K562 treated with DMSO at 1 percent for 12 hours (cell line): ENCODE results near the gene RNF135. TPM values are rescaled to one million over a fixed set of nuclear protein-coding genes. Genes with fewer than 3 reads are reported as not detected.

Experiments
- total RNA-seq: library from RNA; unstranded; fragments of 300-600 nt; gene quantifications from 2 replicates; pipeline ENCODE4 v1.2.3, GENCODE V29; 2022; ENCODE audit not compliant: insufficient read depth

The RNF135 gene, protein sequence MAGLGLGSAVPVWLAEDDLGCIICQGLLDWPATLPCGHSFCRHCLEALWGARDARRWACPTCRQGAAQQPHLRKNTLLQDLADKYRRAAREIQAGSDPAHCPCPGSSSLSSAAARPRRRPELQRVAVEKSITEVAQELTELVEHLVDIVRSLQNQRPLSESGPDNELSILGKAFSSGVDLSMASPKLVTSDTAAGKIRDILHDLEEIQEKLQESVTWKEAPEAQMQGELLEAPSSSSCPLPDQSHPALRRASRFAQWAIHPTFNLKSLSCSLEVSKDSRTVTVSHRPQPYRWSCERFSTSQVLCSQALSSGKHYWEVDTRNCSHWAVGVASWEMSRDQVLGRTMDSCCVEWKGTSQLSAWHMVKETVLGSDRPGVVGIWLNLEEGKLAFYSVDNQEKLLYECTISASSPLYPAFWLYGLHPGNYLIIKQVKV
- not detected in 2 replicates for total RNA-seq

DNA sequence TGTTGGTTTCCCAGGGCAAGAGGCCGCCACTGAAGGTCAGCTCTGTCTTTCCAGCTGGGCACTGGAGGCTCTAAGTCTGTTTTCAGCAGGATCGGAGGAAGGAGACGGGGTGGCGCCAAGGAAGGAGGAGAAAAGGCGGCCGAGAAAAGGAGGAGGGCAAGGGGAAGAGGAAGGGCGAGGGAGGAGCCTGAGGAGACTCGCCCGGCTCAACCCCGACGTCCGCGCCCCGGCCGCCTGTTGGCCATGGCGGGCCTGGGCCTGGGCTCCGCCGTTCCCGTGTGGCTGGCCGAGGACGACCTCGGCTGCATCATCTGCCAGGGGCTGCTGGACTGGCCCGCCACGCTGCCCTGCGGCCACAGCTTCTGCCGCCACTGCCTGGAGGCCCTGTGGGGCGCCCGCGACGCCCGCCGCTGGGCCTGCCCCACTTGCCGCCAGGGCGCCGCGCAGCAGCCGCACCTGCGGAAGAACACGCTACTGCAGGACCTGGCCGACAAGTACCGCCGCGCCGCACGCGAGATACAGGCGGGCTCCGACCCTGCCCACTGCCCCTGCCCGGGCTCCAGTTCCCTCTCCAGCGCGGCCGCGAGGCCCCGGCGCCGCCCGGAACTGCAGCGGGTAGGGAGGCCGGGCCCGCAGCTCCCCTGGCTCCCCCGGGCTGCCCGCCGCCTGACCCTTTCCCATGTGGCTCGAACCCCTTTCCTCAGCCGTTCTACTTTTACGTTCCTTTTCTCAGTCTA lies at the start of gene RNF135:
RNF135 (plus strand) TSS at position 209 of the 737 bp plus-strand sequence; CDS start at position 244, 35 bp downstream.

DNA sequence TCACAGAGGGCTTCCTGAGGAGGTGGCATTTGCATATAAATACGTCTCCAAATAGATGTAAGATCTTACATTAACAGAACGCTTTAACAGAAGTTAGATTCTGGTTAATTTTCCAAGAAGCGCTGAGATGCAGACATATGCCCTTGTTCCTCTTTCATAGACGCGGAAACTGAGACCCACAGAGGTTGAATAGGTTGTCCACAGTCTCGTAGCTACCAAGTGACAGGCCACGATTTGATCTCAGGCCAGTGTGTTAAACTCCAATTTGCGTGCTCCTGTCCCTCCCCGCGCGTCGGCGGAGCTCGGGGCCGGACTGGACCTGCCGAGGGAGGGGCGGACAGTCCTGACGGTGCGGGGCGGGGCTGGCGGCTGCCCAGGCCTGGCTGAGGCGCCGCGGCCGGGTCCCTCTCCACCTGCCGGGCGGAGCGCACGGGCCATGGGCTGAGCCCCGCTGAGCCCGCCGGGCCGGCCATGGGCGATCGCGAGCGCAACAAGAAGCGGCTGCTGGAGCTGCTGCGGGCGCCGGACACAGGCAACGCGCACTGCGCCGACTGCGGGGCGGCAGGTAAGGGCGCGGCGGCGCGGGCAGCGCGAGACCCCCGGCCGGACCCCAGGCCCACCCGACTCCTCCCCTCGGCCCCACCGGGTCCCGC lies 49.2 kb upstream of the RNF135 start, which contains the start of gene ADAP2:
ADAP2 (plus strand) TSS at position 402 of the 653 bp plus-strand sequence; CDS start at position 472, 70 bp downstream.

Other genes with a start within 250 kb of the RNF135 start
- 11.0 and 25.2 TPM in 2 replicates for gene CRLF3, start 146.3 kb upstream of the RNF135 start, total RNA-seq
- gene ATAD5, start 139.1 kb upstream of the RNF135 start, total RNA-seq, result 2.7 and 14.0 TPM in 2 replicates
- gene TEFM, start 64.8 kb upstream of the RNF135 start, total RNA-seq, result 15.6 and 24.1 TPM in 2 replicates
- gene ADAP2, start 49.1 kb upstream of the RNF135 start, total RNA-seq, result not detected in 2 replicates
- 2.0 and 28.6 TPM in 2 replicates for gene NF1, start 123.9 kb downstream of the RNF135 start, total RNA-seq